ENCODE data around the gene NHLH2. TPM values are rescaled to one million over a fixed set of nuclear protein-coding genes. Genes with fewer than 3 reads are reported as not detected.
A peak's percentile ranks its signal among the peaks of the same experiment; 100 is the strongest.

The NHLH2 gene
- total RNA-seq, 1 experiment from 2014 or later = 1.2 TPM

GRCh38 chr1:115829023-115829674 is 11.8 kb downstream of the NHLH2 start:
- Histone ChIP-seq H3K14ac (ENCODE audit: insufficient read depth, low read length) (no peak overlapping the region; the same call in 1 of the 2 replicates), H2BK12ac (ENCODE audit: insufficient read length, low read depth, low read length) (no peak overlapping the region), H4K20me1 (ENCODE audit: control insufficient read depth, insufficient read depth, insufficient read length) (no peaks in the 10 kb centered on the region), H3K9ac (ENCODE audit: extremely low read depth, insufficient read length, low read length) (no peak overlapping the region), H4K91ac (ENCODE audit: insufficient read length, low read depth, low read length) (no peak overlapping the region), H4K8ac (replicated peaks; ENCODE audit: insufficient read length, low read depth, low read length) (no peak overlapping the region), H3K4me1 (ENCODE audit: insufficient read depth, low read length) (no peaks in the 10 kb centered on the region; the same call in 1 of the 2 replicates), H3T11ph (ENCODE audit: low read length) (no peak overlapping the region), H3K27ac (ENCODE audit: insufficient read length, low read depth, low read length) (no peak overlapping the region), H2AK5ac (ENCODE audit: insufficient read length, low read length) (no peak overlapping the region), H2BK15ac (ENCODE audit: low read depth, low read length) (no peak overlapping the region), H2BK20ac (ENCODE audit: low read depth, low read length, poor library complexity, severe bottlenecking) (no peak overlapping the region), H3K79me2 (ENCODE audit: insufficient read depth, low read length) (no peaks in the 10 kb centered on the region), H3K9me3 (ENCODE audit: control insufficient read depth, low read depth, low read length) (no peaks in the 10 kb centered on the region), H3K4ac (ENCODE audit: low read depth, low read length) (no peak overlapping the region), H3K27me3 (ENCODE audit: insufficient read depth, low read length) (no peaks in the 10 kb centered on the region; the same call in 1 of the 2 replicates), H3K23ac (ENCODE audit: insufficient read length, low read depth, low read length) (no peak overlapping the region), H4K5ac (ENCODE audit: insufficient read length, low read depth, low read length) (no peak overlapping the region), H2AFZ (ENCODE audit: low read length) (no peak overlapping the region), H3K79me1 (ENCODE audit: insufficient read depth, low read depth, low read length, poor library complexity, severe bottlenecking) (no peaks in the 10 kb centered on the region), H3K18ac (ENCODE audit: insufficient read length, low read depth, low read length) (no peak overlapping the region), H3K4me2 (ENCODE audit: insufficient read depth, insufficient read length, low read length) (peak overlapping the region; percentile 73), H2BK120ac (ENCODE audit: low read depth, low read length, poor library complexity, severe bottlenecking) (no peak overlapping the region), H2BK5ac (ENCODE audit: insufficient read length, low read length) (no peak overlapping the region), H3K23me2 (ENCODE audit: insufficient read length, low read depth, low read length, poor library complexity, severe bottlenecking) (peaks cover 9% of the 10 kb centered on the region), H3K56ac (ENCODE audit: insufficient read length, low read depth, low read length) (no peak overlapping the region)
- Mint-ChIP-seq H3K36me3 (ENCODE audit: insufficient read depth in 1 of 3, low read depth in 3 of 3) (no peaks in the 10 kb centered on the region), H3K27me3 (ENCODE audit: low read depth) (peaks cover 32% of the 10 kb centered on the region), H3K27ac (no peak overlapping the region), H3K9me3 (no peaks in the 10 kb centered on the region; a peak in 1 of 5 replicates), H3K4me3 (peak overlapping the region; percentile 60 to 80), H3K4me1 (peaks cover 28 to 39% of the 10 kb centered on the region in 2 experiments)
- no CpG with 5 or more reads among the region's 20 CpGs for WGBS (ENCODE audit: extremely low coverage, insufficient read length, low lambda C conversion rate)
- DNase-seq = no peak
- no peak for TF ChIP-seq CTCF (conservative IDR thresholded peaks at IDR 0.05)
